Activated CD8-positive, alpha-beta memory T cell treated with anti-CD3 and anti-CD28 coated beads for 1 hour (primary cell): ENCODE measurements around the gene LYZL2.
"Not testable (repeated sequence)": the region's sequence is repeated elsewhere in the genome, so short reads cannot be mapped to it uniquely, and the experiment has no call there.

Experiments used
- DNase-seq, 2 donors: peaks; one replicate each; pipeline ENCODE4 v3.0.0-alpha.2; 2020; ENCODE audit warnings: low read depth in 1 of 2; ENCODE audit errors: extremely low read depth in 1 of 2

The LYZL2 gene

DNA sequence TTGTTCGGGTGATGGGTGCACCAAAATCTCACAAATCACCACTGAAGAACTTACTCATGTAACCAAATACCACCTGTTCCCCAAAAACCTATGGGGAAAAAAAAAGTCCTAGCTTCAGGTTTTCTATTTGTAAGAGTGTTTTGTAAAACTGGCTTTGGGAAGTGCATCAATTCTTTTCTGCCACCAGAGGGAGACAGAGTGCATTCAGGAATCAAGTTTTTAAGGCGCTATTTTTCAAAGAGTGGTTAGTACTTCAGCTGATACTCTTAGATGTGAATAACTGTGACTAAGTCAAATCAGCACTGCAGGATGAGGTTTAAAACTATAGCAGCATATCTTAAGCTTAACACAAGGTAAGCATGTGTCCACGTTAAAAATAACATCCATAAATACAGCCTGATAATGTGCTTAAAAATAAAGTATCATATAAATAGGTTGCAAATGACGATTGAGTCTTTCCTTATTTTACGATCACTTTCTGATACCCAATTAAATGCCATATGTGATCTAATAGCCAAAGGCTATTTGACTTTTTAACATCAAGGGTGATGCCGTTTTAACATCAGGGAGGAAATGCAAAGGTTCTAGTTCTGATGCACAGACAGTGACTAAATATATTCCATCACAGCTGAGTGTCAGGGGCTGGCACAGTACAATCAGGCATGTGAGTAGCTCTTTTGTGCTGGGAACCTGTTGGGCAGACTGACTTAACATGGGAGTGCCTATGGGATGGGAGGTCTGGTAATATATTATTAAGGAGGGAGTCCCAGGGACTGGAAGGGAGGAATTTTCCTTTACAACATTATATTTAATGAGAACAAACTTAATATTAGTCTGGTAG lies 10.6 kb upstream of the LYZL2 start:
- DNase-seq: no peak

DNA sequence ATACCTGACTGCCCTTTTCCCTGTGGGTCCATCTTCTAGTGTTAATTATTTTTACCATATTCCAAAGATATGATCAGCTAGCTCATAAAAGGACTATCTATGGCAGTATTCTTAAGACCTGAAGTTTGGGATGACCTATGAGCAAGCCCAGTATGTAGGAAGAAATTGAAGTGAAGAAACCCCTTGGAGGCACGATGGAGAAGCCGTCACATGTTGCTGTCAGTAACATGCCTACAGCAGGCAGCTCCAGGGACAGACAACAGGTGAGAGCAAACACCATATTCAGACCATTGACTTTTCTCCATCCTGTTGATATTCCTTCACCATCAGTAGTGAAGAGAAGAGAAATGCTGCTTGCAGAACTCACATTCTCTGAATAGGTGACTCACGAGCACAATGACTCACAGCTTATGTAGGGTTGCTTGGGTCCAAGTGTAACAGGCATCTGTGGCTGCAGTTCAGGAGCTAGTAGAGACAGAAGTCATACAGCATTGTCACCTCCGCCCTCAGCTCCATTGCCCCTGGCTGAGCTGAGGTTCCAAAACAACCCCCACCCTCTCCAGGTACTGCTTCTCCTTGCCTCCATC lies 8.4 kb upstream of the LYZL2 start:
- DNase-seq: no peak

DNA sequence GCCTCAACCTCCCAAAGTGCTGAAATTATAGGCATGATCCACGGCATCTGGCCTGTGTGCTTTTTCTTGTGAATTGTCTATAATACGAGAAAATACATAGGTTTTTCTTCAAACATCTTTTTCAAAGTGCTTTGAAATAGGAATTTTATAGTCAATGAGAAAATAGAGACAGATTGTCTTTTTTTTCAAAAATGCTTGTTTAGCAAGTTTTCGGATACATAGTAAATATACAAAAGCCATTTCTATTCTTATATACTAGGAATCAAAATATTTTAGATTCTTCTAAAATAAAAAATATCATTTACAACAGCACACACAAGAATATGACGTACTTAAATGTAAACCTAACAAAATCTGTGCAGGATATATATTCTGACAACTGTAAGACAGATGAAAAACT lies 1.6 kb upstream of the LYZL2 start:
- DNase-seq: no peak

DNA sequence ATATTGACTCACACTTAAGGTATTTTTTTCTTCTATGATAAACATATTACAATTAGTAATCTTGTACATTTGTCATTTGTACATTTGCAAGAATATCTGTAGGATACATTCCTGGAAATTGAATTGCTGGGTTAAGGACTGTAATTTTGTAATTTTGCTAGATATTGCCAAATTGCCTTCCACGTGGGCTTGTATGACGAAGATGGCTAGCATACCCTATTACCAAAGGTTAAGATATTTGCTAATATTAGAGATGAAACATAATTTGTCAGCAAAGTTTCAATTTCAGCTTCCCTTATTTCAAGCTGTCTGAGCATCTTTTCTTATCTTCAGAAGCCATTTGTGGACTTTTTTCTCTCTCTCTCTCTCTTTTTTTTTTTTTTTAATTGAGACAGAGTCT lies 1.0 kb upstream of the LYZL2 start:
- no peak for DNase-seq

DNA sequence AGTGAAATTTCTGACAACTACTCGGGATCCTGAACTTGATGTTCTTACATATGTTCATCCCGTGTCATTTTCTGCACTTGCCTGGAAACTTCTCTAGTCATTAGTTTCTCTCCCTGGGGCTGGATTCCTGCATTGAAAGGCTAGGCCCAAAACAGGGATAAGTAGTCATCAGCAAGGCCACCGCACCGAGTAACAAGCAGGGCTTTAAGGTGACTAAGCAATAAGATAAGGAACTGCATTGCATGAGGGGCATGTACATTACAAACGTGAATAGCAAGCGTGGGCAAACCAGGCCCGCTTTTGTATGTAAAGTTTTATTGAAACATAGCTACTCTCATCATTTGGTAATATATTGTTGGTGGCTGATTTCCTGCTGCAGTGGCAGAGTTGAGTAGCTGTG lies 977 bp downstream of the LYZL2 start:
- DNase-seq: not testable (repeated sequence)

DNA sequence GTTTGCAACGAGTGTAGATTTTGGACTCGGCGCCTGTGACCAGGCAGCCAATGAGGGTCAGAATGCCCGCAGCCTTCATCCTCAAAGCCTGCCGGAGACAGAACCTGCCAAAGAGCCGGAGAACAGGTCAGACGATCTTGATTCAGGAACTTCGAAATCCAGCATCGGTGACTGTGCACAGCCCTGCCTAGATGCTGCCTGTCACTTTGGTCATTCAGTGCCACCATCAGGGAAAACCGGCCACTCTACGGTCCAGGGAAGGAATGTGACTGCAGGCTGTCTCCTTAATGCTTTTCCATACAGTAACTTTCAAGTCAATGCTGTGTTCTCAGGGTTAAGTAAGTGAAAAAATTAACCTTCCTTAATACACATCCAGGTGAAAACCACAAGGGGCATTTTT lies 2.7 kb downstream of the LYZL2 start:
- DNase-seq: not testable (repeated sequence)

DNA sequence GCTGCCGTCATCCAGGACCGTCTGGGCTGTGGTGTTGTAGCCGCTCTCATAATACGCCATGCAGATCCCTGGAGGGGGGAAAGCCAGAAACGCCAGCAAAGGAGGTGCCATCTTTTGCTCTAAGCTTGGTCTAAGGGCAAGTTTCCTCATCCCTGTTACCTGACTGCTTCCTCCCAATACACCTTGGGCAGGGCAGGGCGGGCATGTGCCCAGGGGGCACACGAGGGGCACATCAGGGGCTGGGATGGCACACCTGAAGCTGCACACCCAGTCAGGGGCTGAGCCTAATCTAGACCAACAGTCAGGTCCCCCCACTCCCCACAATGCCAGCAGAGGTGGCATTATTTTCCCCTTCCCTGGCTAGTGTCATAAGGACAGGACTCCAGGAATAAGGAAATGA lies 3.4 kb downstream of the LYZL2 start:
- DNase-seq: not testable (repeated sequence)

DNA sequence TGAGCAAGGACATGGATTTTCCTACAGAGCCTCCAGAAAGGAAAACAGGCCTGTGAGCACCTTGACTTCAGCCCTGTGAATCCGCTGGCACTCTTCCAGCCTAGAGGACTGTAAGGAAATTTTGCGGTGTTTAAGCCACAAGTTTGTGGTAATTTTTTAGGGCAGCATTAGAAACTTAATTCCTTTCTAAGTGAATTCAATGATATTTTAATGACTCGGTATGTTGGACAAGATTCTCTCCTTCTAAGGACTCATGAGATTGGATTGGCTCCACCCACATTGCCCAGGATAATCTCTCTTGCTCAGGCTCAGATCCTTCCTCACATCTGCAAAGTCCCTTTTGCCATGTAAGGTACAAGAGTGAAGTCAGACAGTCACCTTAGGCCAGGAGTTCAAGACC lies 4.5 kb downstream of the LYZL2 start:
- DNase-seq: no peak

DNA sequence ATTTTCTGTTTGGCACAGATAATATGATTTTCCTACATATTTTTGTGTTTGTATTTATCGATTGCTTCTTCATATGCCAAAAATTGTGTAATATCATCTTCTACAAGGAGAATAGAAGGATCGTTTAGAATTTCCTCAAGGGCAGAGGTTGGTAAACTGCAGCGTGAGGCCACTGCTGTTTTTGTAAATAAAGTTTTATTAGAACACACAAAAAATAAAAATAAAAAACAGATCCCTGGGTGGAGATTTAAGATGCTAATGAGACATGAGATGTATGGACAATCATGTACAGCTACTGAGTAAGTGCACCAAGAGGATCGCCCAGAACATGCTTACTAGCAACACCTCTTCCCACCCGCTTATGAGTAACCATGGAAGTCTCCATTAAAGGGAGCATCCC lies 9.6 kb downstream of the LYZL2 start:
- DNase-seq: no peak

DNA sequence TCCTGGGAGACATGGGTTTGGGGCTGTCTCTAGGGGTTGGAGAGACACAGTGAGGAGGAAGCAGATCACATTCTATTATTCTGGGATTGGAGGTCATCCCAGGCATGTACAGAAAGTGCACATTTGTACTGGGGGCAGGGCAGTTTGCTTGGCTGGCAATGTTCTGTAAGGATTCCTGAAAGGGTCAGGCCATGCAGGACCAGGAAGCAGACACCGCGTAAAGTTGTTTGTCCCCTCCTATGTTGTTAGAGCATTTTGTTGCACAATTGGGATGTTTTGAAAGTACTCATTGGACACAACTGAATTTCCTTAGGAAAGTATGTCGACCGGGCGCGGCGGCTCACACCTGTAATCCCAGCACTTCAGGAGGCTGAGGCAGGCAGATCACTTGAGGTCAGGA lies 12.5 kb downstream of the LYZL2 start:
- no peak for DNase-seq

DNA sequence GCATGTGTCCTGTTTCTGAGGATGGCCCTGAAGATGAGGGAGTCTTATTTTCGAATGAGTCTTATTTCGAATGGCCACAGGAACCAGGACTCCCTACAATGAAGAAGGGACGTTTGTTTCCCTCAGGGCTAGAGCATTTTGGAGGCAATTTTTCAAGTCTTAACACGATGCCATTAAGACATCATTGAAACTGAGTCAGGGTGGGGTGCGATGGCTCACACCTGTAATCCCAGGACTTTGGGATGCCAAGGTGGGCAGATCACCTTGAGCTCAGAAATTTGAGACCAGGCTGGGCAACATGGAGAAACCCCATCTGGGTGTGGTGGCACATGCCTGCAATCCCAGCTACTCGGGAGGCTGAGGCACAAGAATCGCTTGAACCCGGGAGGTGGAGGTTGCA lies 18.5 kb downstream of the LYZL2 start:
- not testable (repeated sequence) for DNase-seq

DNA sequence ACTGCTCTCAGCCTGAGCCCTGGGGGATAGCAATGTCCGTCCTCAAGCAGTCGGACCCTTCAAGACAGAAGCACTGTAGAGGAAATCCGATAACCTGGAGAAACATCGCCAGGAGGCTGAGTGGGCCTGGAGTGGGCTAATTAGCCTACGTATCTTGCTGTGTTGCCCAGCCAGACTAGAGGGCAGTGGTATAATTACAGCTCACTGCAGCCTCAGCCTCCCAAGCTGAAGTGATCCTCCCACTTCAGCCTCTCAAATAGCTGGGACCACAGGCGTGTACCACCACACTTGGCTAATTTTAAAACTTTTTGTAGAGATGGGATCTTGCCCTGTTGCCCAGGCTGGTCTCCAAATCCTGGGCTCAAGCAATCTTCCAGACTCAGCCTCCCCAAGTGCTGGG lies 21.7 kb downstream of the LYZL2 start:
- no peak for DNase-seq

DNA sequence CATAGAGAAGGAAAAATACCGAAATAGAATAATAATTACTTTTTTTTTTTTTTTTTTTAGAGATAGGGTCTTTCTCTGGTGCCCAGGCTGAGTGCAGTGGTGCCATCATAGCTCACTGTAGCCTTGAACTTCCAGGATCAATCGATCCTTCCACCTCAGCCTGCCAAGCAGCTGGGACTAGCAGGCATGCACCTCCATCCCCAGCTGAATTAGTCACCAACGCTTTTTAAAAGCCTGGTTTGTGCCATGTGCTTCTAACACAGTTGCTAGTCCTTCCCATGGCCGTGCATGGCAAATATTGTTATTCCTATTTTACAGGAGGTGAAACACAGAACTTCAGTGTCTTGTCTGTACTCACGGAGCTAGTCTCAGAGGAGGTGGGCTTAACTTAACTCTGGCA lies 23.2 kb downstream of the LYZL2 start:
- DNase-seq: no peak

DNA sequence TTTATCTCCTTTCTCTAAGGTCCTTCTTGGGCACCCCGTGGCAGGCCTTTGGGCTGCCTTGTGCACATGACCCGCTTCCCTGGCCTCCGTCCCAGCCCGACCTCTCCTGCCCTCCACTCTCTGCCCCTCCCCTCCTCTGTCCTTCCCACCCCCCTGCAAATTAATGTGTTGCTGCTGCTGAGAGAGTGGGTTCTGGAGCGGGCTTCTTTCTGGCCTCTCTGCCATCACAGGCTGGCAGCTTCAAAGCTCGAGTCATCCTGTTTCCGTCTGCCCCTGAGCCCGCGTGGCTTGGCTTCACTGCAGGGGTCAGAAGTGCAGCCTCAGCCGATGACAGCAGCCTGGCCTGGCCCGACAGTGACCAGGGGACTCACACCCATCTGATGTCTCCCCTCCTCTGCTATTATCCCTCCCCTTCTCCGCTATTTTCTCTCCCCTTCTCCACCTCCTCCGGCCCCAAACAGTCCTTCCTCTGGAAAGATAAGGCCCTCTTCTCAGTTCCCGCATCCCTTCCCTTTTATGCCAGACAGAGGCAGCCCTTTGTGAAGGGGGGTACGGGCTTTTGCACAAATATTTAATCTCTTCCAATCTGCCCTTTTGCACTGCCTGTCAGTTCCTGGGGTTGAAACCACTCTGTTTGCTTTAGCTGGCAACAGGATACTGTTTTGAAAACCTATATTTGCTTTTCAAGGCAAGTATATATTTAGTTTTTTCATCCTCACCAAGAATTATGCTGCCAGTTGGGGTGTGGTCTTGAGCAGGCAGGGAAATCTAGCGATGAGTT lies 24.0 kb downstream of the LYZL2 start:
- DNase-seq: not testable (repeated sequence)

DNA sequence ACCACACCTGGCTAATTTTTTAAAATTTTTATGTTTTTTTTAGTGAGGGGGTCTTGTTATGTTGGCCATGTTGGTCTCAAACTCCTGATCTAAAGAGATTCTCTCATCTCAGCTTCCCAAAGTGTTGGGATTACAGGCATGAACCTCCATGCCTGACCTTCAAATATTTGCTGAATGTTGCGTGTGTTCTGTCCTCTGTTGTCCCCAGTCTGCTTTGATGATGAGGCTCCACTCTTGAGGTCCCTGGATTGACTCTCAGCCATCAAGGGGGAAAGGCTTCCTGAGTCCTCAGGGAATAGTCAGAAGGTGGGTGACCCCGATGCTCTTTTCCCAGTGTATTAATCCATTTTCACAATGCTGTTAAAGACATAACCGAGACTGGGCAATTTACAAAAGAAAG lies 26.0 kb downstream of the LYZL2 start:
- DNase-seq: no peak

DNA sequence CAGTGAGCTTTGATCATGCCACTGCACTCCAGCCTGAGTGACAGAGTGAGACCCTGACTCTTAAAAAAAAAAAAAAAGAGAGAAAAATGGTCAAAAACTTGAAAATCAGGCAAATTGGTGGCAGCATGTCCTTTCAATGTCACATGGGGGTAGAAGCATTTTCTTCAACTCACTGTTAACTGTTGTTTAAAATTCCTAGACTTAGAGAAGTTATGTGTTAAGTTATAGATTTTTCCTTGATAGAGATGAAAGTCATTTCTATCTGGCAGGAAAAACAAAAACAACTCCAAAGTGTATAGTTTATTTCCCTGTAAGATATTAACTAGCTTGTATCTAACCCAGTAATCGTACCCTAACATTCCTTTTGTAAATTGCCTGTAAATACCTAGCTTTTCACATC lies 26.8 kb downstream of the LYZL2 start:
- no peak for DNase-seq

DNA sequence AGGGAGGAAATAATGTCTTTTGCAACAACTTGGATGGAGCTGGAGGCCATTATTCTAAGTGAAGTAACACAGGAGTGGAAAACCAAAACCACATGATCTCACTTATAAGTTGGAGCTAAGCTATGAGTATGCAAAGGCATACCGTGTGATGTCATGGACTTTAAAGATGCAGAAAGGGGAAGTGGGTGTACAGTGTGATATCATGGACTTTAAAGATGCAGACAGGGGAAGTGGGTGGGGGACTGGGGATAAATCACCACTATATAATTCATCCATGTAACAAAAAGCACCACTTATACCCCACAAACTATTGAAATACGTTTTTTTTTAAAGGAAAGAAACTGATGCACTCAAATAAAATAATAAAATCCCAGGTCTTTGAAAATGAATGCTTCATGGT lies 29.5 kb downstream of the LYZL2 start:
- DNase-seq: no peak

DNA sequence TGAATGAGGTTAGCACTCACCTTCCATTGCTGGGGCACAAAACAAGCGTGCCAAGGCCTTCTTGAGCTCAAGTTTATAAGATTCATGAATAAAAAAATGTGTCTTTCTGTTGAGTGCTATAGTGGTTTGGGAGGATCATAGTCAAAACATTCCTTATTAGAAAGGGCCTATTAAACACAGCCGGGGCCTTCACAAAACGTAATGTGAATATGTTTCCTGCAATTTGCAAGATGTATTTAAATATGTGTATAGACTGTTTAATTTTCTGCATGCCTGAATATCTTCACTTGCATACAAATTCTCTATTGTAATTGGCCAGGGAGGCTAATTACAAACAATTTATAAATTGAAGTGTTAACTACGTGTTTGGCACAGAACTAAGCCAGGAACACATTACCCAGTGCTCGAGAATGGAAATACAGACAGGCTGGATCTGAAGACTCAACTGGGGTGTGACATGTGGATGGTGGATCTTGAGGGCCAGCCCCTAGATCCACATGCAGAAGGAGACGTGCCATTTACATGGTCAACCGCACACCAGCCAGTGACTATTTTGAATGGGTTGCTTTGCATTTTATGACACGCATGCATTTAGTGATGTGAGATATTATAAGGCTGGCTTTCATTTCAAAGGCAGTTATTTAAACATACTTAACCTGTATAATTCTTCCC lies 31.3 kb downstream of the LYZL2 start:
- no peak for DNase-seq

DNA sequence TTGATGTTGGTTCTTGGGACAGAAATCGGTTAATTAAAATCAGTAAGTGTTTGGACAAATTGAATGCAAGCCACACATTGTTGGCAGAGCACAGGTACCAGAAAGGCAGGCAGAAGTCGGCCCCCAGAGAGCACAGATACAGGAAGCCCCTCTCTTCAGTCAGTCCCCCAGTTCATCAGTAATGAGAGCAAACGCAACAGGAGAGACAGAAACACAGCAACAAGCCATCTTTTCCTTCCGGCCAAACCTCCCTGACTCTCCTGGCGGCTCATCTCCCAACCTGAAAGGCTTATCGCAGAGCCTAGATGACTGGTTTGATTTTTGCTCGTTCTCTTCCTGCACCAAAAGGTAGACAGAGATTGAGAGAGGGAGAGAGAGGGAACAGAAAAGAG lies 32.1 kb downstream of the LYZL2 start:
- DNase-seq: not testable (repeated sequence)

DNA sequence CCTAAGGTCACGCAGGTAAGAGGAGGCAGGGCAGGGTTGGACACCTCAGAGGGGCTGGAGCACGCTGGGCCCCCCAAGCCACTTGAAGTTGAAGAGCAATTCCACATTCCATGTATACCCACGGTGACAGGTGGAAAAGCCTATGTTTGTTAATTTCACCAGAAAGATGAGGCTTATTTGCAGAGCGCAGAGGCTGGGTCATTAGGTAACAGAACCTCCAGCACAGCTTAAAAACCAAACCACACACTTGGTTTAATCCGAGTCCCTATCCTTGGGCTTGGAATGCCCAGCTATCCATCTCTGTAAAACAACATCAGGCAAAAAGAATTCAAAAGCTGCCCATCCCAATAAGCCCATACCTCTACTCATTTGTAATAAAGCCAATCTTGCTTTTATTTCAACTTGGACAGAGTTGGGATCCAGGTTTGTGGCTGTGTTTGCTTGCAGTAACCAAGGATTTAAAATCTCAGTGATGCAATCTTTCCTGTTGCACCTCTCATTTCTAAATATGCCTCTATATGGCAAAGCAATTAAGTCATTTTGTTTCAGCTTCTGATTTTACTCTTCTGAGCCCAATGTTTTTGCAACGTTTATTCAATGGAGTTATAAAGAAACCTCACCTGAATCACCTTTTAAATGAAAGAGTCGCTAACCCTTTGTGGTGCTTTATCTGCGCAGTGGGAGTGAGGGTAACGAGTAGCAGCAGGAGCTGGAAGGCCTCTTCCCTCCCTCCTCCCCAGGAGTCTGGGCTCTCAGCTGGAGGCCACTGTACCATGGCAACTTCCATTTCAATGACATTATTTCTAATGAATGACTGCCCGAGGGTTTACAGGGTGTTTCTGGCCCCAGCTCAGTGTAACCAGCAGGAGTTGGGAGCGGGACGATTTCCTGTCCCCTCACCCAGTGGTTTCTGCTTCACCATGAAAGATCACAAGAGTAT lies 32.8 kb downstream of the LYZL2 start:
- DNase-seq: not testable (repeated sequence)
